ENCODE data around the gene LYPD1.
A peak's percentile ranks its signal among the peaks of the same experiment; 100 is the strongest.

DNA sequence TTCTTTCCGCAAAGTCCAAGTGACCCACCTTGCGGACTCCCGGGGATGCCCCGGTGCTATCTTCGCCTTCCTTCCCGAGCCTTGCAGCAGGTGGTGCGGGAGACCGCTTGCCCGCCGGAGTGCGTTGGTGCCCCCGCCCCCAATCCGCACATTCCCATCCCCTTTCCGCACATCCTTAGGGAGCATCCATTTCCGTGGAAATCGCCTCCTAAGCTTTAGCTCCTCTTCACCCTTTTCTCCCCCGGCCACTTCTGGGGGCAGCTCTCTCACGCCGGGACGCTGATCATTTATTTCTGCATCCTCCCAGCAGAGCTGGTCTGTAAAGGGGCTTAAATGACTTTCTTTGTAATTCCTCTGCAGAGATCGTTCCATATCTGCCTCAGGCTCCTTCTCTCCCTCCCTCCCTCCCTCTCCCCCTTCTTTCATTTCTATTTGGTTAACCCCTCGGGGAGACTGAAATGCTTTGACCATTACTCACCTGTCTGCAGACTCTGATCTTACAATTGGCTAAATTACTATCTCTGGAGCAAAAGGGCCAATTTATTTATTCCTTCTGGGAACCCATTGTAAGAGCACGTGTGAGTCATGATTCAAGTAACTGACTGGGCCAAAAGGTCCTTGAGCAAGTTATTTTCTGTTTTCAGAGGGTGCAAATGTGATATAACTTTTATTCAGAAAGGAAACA is 1.3 kb upstream of the LYPD1 start:
- TF ChIP-seq, protein P1, sequence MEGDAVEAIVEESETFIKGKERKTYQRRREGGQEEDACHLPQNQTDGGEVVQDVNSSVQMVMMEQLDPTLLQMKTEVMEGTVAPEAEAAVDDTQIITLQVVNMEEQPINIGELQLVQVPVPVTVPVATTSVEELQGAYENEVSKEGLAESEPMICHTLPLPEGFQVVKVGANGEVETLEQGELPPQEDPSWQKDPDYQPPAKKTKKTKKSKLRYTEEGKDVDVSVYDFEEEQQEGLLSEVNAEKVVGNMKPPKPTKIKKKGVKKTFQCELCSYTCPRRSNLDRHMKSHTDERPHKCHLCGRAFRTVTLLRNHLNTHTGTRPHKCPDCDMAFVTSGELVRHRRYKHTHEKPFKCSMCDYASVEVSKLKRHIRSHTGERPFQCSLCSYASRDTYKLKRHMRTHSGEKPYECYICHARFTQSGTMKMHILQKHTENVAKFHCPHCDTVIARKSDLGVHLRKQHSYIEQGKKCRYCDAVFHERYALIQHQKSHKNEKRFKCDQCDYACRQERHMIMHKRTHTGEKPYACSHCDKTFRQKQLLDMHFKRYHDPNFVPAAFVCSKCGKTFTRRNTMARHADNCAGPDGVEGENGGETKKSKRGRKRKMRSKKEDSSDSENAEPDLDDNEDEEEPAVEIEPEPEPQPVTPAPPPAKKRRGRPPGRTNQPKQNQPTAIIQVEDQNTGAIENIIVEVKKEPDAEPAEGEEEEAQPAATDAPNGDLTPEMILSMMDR (IDR thresholded peaks at IDR 0.05): no peak
- TF ChIP-seq EP300 (IDR thresholded peaks at IDR 0.05; ENCODE audit: borderline replicate concordance in 1 of 2, low read depth in 1 of 2, low read length in 1 of 2) (peak in 1 of 2 experiments; percentile 71; a peak in 2 of 4 replicates), RCOR1 (IDR thresholded peaks at IDR 0.05; ENCODE audit: low read length) (no peak), EZH2phosphoT487 (IDR thresholded peaks at IDR 0.05; ENCODE audit: borderline replicate concordance, low read depth) (no peak), CHD2 (IDR thresholded peaks at IDR 0.05; ENCODE audit: low read length, partially characterized antibody) (no peak)
- TF ChIP-seq, protein P2, sequence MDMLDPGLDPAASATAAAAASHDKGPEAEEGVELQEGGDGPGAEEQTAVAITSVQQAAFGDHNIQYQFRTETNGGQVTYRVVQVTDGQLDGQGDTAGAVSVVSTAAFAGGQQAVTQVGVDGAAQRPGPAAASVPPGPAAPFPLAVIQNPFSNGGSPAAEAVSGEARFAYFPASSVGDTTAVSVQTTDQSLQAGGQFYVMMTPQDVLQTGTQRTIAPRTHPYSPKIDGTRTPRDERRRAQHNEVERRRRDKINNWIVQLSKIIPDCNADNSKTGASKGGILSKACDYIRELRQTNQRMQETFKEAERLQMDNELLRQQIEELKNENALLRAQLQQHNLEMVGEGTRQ (IDR thresholded peaks at IDR 0.05; ENCODE audit: borderline replicate concordance, low read depth, low read length): no peak
